Mesendoderm (in vitro differentiated cells): ENCODE results near the gene CREB5.

Experiments
- DNase-seq: peaks from one replicate; pipeline ENCODE4 v3.0.0; 2013
- H2AK5ac ChIP-seq: 2 replicates; pipeline ENCODE4 v1.6.1; 2013; ENCODE audit warnings: low read length, inconsistent platforms
- H2BK120ac ChIP-seq: 2 replicates; pipeline ENCODE4 v1.6.1; 2013; ENCODE audit warnings: low read depth, mild to moderate bottlenecking, low read length, moderate library complexity, mixed read lengths
- H2BK15ac ChIP-seq: replicated peaks from 2 replicates; pipeline ENCODE4 v1.6.1; 2013; ENCODE audit warnings: low read depth, mild to moderate bottlenecking, moderate library complexity
- H2BK5ac ChIP-seq: 2 replicates; pipeline ENCODE4 v1.6.1; 2013; ENCODE audit warnings: low read length, inconsistent platforms
- H3K18ac ChIP-seq: 2 replicates; pipeline ENCODE4 v1.6.1; 2013; ENCODE audit warnings: mild to moderate bottlenecking, low read length, mixed read lengths
- H3K23ac ChIP-seq: one replicate; pipeline ENCODE4 v1.6.1; 2013; ENCODE audit warnings: low read length
- H3K27ac ChIP-seq: 2 replicates; pipeline ENCODE4 v1.5.1; 2013; ENCODE audit warnings: low read depth, mild to moderate bottlenecking, inconsistent platforms, low read length, moderate library complexity
- H3K27me3 ChIP-seq: 2 replicates; pipeline ENCODE4 v1.6.1; 2013; ENCODE audit warnings: low read length, control low read depth, mild to moderate bottlenecking, inconsistent platforms; ENCODE audit not compliant: insufficient read depth, poor library complexity
- H3K36me3 ChIP-seq: 2 replicates; pipeline ENCODE4 v1.6.1; 2013; ENCODE audit warnings: low read length, inconsistent platforms; ENCODE audit not compliant: control insufficient read depth, insufficient read depth
- H3K4ac ChIP-seq: one replicate; pipeline ENCODE4 v1.6.1; 2013; ENCODE audit warnings: low read depth, mild to moderate bottlenecking, low read length, moderate library complexity
- H3K4me1 ChIP-seq: 2 replicates; pipeline ENCODE4 v1.6.1; 2013; ENCODE audit warnings: low read depth, low read length, inconsistent platforms; ENCODE audit not compliant: control insufficient read depth
- H3K4me2 ChIP-seq: 2 replicates; pipeline ENCODE4 v1.6.1; 2013; ENCODE audit warnings: low read length
- H3K4me3 ChIP-seq: 2 replicates; pipeline ENCODE4 v1.5.1; 2013; ENCODE audit warnings: mild to moderate bottlenecking, low read length
- H3K56ac ChIP-seq: one replicate; pipeline ENCODE4 v1.6.1; 2013; ENCODE audit warnings: low read length
- H3K79me1 ChIP-seq: 2 replicates; pipeline ENCODE4 v1.6.1; 2013; ENCODE audit warnings: low read length, inconsistent platforms
- H3K79me2 ChIP-seq: 2 replicates; pipeline ENCODE4 v1.6.1; 2013; ENCODE audit warnings: mild to moderate bottlenecking, low read length; ENCODE audit not compliant: control insufficient read depth, insufficient read depth
- H3K9ac ChIP-seq: 2 replicates; pipeline ENCODE4 v1.6.1; 2013; ENCODE audit warnings: low read length, inconsistent platforms
- H4K5ac ChIP-seq: one replicate; pipeline ENCODE4 v1.6.1; 2013; ENCODE audit warnings: low read length
- H4K8ac ChIP-seq: one replicate; pipeline ENCODE4 v1.6.1; 2013; ENCODE audit warnings: low read depth, mild to moderate bottlenecking, control low read depth, low read length, moderate library complexity
- WGBS: extraction: QIAGEN DNeasy Blood & Tissue Kit; methylation state at CpG from one replicate; pipeline ENCODE4 v1.1.7; 2013; ENCODE audit warnings: low lambda C conversion rate, missing lambda C conversion rate; ENCODE audit not compliant: insufficient coverage; ENCODE audit errors: extremely low coverage; 5-methylcytosine and 5-hydroxymethylcytosine counted together

CREB5 gene

DNA sequence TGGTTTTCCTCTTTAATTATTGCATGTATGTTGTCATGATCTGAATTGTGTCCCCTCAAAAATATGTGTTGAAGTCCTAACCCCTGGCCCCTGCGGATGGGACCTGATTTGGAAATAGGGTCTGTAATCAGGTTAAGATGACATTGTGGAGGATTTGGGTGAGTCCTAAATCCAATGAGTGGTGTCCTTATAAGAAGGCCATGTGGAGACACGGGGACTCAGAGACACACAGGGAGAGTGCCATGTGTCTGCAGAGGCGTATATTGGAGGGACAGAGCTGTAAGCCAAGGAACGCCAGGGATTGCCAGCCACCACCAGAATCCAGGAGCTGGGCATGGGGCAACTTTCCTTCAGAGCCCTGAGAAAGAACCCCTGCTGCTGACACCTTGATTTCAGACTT is 171.9 kb downstream of the CREB5 start:
- Histone ChIP-seq H3K4me1 (no peaks in the 10 kb centered on the region), H3K36me3 (no peaks in the 10 kb centered on the region), H3K4ac (no peak overlapping the region), H3K27me3 (no peaks in the 10 kb centered on the region), H3K23ac (no peak overlapping the region), H2BK120ac (no peak overlapping the region), H4K8ac (no peak overlapping the region), H3K9ac (no peak overlapping the region), H3K27ac (no peak overlapping the region), H3K56ac (no peak overlapping the region), H4K5ac (no peak overlapping the region), H2AK5ac (no peak overlapping the region), H3K79me1 (no peaks in the 10 kb centered on the region), H2BK5ac (no peak overlapping the region), H3K79me2 (no peaks in the 10 kb centered on the region), H2BK15ac (no peak overlapping the region), H3K4me3 (no peak overlapping the region), H3K18ac (no peak overlapping the region), H3K4me2 (no peak overlapping the region)
- WGBS, result no CpG with 5 or more reads among the region's 4 CpGs
- DNase-seq, result no peak

DNA sequence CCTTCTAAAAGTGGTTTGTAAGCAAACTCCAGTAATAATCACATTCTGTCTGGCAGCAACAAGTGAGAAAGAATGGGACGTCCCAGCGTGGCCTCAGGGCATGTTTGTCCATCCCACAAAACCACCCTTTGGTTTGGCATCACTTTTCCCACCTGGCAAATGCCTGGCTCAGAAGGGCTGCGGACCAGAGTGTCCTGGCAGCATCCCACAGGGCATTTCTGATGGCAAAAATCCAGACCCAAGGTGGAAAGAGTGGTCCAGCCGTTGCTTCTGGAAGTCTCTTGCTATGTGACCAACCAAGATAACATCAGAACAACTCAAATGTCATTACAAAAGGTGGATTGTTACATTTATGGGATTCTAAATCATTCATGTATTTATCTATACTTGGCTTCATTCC is 174.4 kb downstream of the CREB5 start:
- no CpG with 5 or more reads among the region's 4 CpGs for WGBS

DNA sequence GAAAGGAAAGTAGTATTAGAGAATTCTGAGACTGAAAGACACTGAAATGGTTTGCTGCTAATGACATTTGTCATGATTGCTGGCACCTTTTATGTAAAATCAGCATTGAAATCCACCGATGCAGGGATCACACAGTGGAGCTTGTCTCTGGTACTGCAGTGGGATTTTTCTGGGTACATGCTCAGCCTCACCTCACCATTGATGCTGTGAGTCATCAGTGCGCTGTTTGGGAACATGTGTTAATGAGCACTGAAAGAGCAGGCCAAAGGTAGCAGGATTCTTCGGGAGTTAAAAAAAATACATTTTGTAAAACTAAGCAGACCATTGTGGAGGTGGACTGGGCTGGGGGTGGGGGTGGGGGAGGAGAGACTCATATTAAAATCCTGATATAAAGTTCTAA is 174.9 kb downstream of the CREB5 start:
- Histone ChIP-seq H2BK5ac (no peak overlapping the region), H3K27ac (no peak overlapping the region), H2BK120ac (no peak overlapping the region), H4K5ac (no peak overlapping the region), H3K18ac (no peak overlapping the region), H3K9ac (no peak overlapping the region), H3K4ac (no peak overlapping the region), H3K36me3 (no peaks in the 10 kb centered on the region), H3K23ac (no peak overlapping the region), H3K79me2 (no peaks in the 10 kb centered on the region), H2AK5ac (no peak overlapping the region), H3K4me3 (no peak overlapping the region), H2BK15ac (no peak overlapping the region), H4K8ac (no peak overlapping the region), H3K27me3 (no peaks in the 10 kb centered on the region), H3K4me2 (no peak overlapping the region), H3K56ac (no peak overlapping the region), H3K79me1 (no peaks in the 10 kb centered on the region), H3K4me1 (no peaks in the 10 kb centered on the region)
- WGBS, result no CpG with 5 or more reads among the region's 3 CpGs
- DNase-seq, result no peak

More for the DNA sequence above, 174.4 kb downstream of the CREB5 start:
- Histone ChIP-seq H3K79me2 (no peaks in the 10 kb centered on the region), H2BK120ac (no peak overlapping the region), H3K18ac (no peak overlapping the region), H3K4me2 (no peak overlapping the region), H4K8ac (no peak overlapping the region), H3K4ac (no peak overlapping the region), H3K79me1 (no peaks in the 10 kb centered on the region), H3K9ac (no peak overlapping the region), H4K5ac (no peak overlapping the region), H3K36me3 (no peaks in the 10 kb centered on the region), H3K4me1 (no peaks in the 10 kb centered on the region), H3K27ac (no peak overlapping the region), H3K23ac (no peak overlapping the region), H3K56ac (no peak overlapping the region), H2BK15ac (no peak overlapping the region), H2AK5ac (no peak overlapping the region), H3K4me3 (no peak overlapping the region), H2BK5ac (no peak overlapping the region), H3K27me3 (no peaks in the 10 kb centered on the region)
- no peak for DNase-seq

DNA sequence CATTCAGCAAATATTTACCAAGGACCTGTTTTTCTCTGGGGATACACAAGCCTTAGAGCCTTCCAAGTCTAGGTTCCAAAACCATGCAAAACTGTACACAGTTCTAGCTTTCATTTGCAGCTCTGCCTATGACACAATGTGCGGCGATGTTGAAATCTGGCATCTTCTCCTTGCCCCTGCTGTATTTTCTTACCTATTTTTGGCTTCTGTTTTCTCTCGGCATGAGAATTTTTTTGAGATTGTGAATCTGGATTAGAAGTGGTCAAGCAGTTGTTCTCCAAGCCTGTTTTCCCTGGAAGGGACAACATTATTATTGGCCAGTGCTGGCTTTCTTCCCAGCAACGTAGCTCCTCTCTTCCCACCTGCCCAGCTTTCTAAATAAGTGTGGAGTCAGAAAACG is 176.3 kb downstream of the CREB5 start:
- no peak overlapping the region for H3K27ac ChIP-seq
- WGBS, result no CpG with 5 or more reads among the region's 5 CpGs

DNA sequence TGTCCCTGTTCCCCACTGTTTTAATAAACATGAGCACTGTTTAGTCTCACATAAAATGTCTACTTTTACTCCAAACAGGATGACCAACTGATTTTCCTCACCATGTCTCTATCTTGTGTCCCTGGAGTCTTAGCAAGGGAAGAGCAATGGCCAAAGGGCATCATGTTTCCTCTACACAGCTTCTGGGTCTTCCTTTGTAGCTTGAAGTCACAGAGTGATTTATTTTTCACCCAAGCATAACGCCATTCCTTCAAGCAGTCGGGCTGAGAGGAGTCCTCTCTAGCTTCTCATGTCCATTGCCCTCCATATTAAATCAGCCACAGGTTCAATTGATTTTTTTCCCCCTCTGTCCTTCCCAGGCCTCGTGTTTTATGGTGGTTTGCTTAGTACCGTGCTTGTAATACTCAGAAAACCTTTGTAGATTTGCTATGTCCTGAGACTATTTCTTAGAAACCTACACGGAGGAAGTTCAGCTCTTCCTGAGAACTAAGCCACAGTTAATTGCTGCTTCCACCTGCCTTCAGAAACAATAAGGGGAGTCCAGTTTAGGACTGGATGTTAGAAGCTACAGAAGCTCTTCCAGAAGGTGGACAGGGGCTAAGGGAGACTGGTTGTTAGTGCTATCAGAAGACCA is 178.8 kb downstream of the CREB5 start:
- H3K4me2 ChIP-seq, result no peak overlapping the region
- no peak overlapping the region for H2BK5ac ChIP-seq
- H3K23ac ChIP-seq, result no peak overlapping the region
- no peaks in the 10 kb centered on the region for H3K79me1 ChIP-seq
- no peaks in the 10 kb centered on the region for H3K36me3 ChIP-seq
- no peak overlapping the region for H2BK15ac ChIP-seq
- no peak overlapping the region for H2AK5ac ChIP-seq
- H3K79me2 ChIP-seq, result no peaks in the 10 kb centered on the region
- no peak overlapping the region for H4K8ac ChIP-seq
- H3K27me3 ChIP-seq, result no peaks in the 10 kb centered on the region
- H3K27ac ChIP-seq, result no peak overlapping the region
- no peak overlapping the region for H2BK120ac ChIP-seq
- no peak overlapping the region for H3K4ac ChIP-seq
- no peak overlapping the region for H3K56ac ChIP-seq
- H3K18ac ChIP-seq, result no peak overlapping the region
- H4K5ac ChIP-seq, result no peak overlapping the region
- no peak overlapping the region for H3K4me3 ChIP-seq
- H3K9ac ChIP-seq, result no peak overlapping the region
- no CpG with 5 or more reads among the region's 5 CpGs for WGBS
- H3K4me1 ChIP-seq, result no peaks in the 10 kb centered on the region
- no peak for DNase-seq

More for the DNA sequence above, 176.3 kb downstream of the CREB5 start:
- Histone ChIP-seq H3K4me3 (no peak overlapping the region), H2BK15ac (no peak overlapping the region), H3K23ac (no peak overlapping the region), H3K36me3 (no peaks in the 10 kb centered on the region), H3K79me2 (no peaks in the 10 kb centered on the region), H3K27me3 (no peaks in the 10 kb centered on the region), H3K4me1 (no peaks in the 10 kb centered on the region), H2BK120ac (no peak overlapping the region), H3K4ac (no peak overlapping the region), H3K4me2 (no peak overlapping the region), H3K18ac (no peak overlapping the region), H2AK5ac (no peak overlapping the region), H4K5ac (no peak overlapping the region), H2BK5ac (no peak overlapping the region), H3K9ac (no peak overlapping the region), H3K56ac (no peak overlapping the region), H4K8ac (no peak overlapping the region), H3K79me1 (no peaks in the 10 kb centered on the region)
- no peak for DNase-seq

DNA sequence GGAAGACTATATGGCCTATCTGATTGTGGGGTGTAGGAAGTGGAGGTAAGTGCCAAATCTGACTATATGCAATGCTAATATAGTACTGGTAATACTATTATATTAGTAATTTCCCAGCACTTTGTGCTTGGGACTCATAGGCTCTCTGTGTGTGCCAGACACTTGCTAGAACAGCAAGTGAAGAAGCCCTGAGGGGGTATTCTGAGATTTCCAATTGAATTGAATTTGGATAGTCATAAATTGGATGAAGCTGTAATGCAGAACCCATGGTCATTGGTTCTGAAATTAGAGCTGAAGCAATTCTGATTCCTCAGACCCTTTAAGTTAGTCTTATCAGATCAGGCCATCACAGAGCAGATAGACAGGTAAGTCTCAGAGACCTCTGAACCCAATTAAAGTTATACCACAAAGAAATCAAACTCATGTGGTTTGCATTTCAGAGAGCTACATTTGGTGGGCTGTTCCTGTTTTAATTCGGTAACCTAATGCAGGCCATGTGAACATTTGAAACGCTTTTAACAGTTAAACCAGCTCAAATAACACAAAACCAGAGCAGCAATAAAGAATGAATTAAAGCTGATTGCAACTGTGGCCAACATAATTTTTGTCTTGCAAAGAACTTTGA is 179.5 kb downstream of the CREB5 start:
- no peak for DNase-seq
- WGBS, result no CpG with 5 or more reads among the region's 2 CpGs
- no peak overlapping the region for H3K4me3 ChIP-seq

More for the DNA sequence above, 179.5 kb downstream of the CREB5 start:
- no peak overlapping the region for H2BK120ac ChIP-seq
- H3K27ac ChIP-seq, result no peak overlapping the region
- no peak overlapping the region for H3K56ac ChIP-seq
- H3K4me1 ChIP-seq, result no peaks in the 10 kb centered on the region
- H2BK15ac ChIP-seq, result no peak overlapping the region
- H3K36me3 ChIP-seq, result no peaks in the 10 kb centered on the region
- H3K18ac ChIP-seq, result no peak overlapping the region
- no peaks in the 10 kb centered on the region for H3K79me2 ChIP-seq
- H4K5ac ChIP-seq, result no peak overlapping the region
- no peak overlapping the region for H3K9ac ChIP-seq
- H3K4me2 ChIP-seq, result no peak overlapping the region
- no peaks in the 10 kb centered on the region for H3K27me3 ChIP-seq
- no peak overlapping the region for H2BK5ac ChIP-seq
- H3K4ac ChIP-seq, result no peak overlapping the region
- no peak overlapping the region for H4K8ac ChIP-seq
- no peaks in the 10 kb centered on the region for H3K79me1 ChIP-seq
- no peak overlapping the region for H2AK5ac ChIP-seq
- no peak overlapping the region for H3K23ac ChIP-seq
